Tongue (tissue), 3 donors: Measurements from ENCODE around the gene GPATCH1. TPM values are rescaled to one million over a fixed set of nuclear protein-coding genes. Genes with fewer than 3 reads are reported as not detected.
"Not testable (repeated sequence)": the region's sequence is repeated elsewhere in the genome, so short reads cannot be mapped to it uniquely, and the experiment has no call there.

Experiments
- DNase-seq: peaks from one replicate; pipeline ENCODE4 v3.0.0-alpha.2; 2015
- small RNA-seq: library from RNA; depleted of rRNA; stranded (forward); fragments of <200 nt; gene quantifications from one replicate; pipeline ENCODE3, GENCODE V24; 2014; ENCODE audit warnings: low replicate concordance
- total RNA-seq: library from RNA; depleted of rRNA; stranded (reverse); fragments of >200 nt; gene quantifications from one replicate; pipeline ENCODE4 v1.2.3, GENCODE V29; 2014

The GPATCH1 gene
- total RNA-seq, 1 donor from 2014 or later: 8.8 TPM

DNA sequence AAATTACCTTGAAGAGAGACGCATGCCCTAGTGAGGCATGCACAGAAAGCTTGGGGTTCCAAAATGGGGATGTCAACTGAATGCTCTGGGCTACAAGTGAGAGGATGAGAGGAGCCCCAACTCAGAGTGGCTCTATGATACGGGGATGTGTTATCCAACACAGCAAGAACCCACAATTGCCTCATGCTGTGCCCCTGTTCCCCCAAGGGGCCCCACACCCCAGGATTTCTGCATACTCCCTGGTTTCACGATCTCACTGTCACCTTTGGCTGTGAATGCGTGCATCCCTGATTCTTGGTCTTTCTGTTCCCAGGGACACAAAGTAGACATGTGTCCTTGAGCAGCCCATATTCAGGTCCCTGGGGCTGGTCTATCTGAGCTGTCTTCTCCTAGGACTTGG is 80.2 kb downstream of the GPATCH1 start:
- no peak for DNase-seq

DNA sequence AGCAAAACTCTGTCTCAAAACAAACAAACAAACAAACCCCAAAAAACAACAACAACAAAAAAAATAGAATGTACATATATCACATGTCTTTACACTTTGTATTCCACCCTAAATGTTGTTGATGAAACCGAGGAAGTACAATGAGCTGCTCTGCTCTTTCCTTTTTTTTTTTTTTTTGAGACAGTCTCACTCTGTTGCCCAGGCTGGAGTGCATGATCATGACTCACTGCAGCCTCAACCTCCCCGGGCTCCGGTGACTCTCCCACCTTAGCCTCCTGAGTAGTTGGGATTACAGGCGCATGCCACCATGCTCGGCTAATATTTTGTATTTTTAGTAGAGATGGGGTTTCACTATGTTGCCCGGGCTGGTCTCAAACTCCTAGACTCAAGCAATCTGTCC is 82.5 kb downstream of the GPATCH1 start:
- no peak for DNase-seq

DNA sequence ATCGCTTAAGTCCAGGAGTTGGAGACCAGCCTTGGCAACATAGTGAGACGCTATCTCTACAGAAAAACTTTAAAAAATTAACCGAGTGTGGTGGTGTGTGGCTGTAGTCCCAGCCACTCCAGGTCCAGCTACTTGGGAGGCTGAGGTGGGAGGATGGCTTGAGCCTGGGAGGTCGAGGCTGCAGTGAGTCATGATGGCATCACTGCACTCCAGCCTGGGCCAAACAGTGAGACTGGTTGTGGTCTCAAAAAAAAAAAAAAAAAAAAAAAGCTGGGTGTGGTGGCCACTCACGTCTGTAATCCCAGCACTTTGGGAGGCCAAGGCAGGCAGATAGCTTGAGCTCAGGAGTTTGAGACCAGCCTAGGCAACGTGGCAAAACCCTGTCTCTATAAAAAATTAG is 85.1 kb downstream of the GPATCH1 start:
- not testable (repeated sequence) for DNase-seq

DNA sequence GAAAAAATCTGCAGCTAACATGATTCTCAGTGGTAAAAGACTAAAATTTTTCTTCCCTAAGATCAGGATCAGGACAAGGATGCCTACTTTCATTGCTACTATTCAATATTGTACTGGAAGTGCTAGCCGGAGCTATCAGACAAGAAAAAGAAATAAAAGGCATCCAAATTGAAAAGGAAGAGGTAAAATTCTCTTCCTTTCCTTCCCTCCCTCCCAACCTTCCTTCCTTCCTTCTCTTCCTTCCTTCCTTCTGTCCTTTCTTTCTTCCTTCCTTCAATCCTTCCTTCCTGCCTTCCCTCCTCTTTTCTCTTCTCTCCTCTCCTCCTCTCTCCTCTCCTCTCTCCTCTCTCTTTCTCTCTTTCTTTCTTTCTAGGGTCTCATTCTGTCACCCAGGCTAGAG is 86.5 kb downstream of the GPATCH1 start:
- no peak for DNase-seq

DNA sequence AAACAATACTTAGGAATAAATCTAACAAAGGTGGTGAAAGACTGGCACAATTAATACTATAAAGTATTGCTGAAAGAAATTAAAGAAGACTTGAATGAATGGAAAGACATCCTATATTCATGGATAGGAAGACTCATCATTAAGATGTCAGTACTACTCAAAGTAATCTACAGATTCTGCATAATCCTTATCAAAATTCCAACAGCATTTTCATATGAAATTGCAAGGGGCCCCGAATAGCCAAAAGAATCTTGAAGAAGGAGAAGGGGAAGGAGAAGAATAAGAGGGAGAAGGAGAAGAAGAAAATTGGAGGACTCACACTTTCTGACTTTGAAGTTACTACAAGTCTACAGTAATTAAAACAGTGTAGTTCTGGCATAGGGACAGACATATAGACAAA is 87.5 kb downstream of the GPATCH1 start:
- no peak for DNase-seq

DNA sequence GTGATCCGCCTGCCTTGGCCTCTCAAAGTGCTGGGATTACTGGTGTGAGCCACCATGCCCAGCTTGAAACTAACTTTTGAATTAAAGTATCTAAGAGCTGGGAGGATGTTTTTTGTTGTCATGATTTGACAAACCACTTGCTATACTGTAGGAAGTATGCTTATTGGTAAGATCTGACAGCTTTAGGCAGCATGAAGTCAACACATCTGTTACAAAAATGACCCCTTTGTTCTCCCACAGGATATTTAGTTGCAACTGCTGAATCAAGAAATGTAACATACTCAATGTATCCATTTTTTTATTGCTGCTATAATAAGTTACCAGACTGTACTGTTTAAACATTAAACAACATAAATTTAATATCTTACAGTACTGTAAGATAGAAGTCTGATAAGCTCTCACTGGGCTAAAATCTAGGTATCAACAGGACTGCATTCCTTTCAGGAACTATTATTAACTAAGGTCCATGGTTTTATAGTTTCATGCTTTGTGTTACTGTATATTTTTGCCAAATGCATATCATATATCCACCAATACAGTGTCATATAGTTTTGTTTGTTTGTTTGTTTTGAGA is 90.3 kb downstream of the GPATCH1 start:
- DNase-seq: no peak

DNA sequence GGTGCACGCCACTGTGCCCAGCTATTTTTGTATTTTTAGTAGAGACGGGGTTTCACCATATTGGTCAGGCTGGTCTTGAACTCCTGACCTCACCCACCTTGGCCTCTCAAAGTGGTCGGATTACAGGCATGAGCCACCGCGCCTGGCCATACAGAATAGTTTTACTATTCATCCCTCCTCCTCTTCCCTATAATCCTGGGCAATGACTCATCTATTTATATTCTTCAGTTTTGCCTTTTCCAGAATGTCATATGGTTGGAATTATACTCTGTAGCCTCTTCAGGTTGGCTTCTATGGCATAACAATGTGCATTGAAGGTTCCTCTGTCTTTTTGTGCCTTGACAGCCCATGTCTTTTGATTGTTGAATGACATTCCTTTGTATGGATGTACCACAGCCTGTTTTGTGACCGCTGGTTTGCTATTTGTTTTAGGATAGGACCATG is 91.0 kb downstream of the GPATCH1 start:
- DNase-seq: no peak

DNA sequence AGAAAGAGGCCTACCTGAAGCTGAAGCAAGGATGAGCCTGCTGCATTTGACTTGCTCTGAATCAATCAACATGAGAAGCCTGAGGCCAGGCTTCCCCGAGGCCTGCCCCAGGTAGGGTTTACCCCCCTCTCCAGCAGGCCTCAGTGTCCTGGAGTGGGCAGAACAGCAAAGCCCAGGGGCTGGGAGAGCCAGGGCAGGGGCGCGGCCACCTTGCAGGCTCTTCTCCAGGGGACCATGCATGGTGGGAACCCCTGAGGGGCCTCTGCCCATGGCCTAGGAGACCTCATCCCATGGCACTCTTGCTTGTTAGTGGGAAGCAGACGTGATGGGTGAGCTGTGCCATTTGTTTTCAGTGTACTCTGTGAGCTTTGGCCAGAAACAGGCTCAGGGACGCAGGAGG is 93.2 kb downstream of the GPATCH1 start:
- no peak for DNase-seq

DNA sequence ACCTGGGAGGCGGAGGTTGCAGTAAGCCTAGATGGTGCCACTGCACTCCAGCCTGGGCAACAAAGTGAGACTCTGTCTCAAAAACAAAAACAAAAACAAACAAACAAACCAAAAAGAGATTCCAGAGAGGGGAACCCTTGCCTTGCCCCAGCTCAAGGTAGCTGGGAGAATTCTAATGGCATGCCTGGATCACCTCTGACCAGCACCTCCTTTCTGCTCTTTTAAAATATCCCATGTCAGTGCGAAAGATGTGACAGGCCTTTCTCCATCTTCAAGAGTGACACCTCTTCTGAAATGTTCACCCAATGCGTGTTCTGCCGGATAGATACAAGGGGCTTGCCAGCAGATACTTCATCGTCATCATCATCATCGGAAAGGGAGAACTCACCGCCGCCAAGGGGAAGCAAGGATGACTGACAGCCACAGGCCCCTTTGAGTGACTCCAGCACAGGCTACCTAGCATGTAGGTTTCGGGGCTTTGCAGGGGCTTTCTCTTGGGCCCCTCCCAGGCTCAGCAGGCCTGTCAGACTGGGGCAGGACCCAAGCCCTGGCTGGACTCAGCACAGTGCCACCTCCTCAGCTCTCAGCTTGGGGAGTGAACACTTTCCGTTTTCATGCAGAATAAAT is 94.3 kb downstream of the GPATCH1 start:
- DNase-seq: no peak

DNA sequence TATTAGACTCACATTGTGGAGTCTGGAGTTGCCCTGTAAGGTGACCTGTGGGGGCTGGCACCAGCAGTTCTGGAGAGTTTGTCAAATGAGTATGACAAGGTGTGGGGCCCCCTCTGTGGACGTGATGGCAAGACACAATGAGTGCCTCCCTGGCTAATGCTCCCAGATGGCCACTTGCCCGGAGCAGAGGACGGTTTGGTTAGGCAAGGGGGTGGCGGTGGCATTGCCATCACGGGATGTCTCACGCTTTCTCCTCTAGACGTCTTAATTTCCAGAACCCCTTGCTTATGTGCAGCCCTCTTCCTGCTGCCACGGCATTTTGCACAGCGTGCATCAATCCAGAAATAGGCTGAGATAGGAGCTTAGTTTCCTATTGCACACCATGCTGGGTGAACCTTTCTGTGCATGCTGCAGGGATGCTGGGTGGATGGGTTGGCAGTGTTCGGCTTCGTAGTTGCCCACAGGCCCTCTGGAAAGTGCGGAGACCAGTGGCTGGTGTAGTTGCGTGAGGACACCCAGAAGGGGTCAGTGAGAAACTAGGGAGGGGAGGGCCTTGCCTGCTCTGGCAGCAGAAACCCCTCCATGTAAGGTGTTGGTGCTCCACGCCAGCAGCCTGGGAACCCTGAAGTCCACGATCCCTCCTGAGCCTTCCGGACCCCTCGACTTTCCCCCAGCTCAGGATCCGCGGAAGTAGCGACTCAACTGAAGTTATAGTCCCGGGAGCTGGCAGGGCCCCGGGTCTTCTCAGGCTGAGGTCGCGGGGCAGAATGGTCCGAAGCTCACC is 95.1 kb downstream of the GPATCH1 start:
- peak; percentile 53 for DNase-seq

DNA sequence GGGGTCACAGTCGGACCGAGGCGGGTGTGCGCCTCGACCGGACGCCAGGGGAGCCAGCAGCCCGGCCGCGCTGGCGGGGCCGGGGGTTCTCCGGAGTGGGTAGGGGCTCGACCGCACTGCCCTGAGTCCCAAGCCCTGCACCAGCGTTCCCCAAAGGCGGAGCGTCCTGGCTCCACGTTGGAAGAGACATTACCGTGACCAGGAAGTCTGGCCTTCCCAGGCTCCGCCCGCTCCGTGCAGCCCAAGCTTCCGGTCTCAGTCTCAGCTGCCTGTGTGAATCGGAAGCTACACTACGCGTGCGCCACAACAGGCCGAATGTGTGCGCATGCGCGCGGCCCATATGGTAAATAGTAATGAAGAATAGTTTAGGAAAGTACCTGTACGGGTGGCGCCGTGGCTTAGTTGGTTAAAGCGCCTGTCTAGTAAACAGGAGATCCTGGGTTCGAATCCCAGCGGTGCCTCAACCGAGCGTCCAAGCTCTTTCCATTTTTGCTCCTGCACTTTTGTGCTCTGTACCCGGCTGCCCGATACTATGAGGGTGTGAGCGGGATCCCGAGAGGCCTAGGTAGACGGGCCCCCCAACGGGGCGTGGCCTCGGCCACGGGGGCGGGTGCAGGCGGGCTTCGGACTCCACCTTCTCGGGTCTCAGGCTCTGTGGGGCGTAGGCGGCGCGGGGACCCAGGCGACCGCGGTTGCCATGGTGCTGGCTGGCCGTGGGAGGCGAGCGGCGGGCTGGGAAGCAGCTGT is 95.9 kb downstream of the GPATCH1 start:
- DNase-seq: peak; percentile 99

DNA sequence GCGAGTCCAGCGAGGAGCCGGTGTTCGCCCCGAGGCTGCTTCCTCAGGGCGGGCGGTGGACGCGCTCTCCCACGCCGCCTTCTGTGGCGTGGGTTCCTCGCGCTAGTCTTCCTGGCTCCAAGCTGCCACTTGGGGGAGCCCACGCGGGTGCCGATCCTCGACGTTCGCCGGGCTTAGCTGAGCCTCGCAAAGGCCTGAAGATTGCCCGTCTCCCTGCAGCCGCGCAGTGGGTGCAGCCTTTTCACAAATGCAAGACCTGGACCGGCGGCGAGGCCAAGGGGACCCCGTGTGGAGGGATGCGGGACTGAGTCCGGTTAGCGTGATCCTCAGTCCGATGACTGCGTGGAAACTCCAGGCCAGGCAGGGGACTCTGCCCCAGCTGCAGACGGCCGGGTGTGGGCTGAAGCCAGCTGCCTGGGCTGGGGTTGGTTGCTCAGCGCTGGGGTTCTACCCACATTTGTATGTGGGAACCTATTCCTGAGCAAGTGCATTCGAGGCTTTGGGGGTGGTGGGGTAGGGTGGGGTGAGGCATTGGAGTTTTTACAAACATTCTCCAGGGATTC is 96.5 kb downstream of the GPATCH1 start:
- DNase-seq: no peak

Small RNA genes within 50 kb of the gene (small RNA-seq; reads per million reads assigned to genes)
- gene AC008521.1 (not detected), gene AC008521.2 (not detected)

Other genes with a start within 250 kb of the GPATCH1 start
- gene SLC7A9, start 211.4 kb upstream of the GPATCH1 start, total RNA-seq: not detected
- 15.4 TPM for gene CEP89, start 109.2 kb upstream of the GPATCH1 start, total RNA-seq
- gene FAAP24, start 108.9 kb upstream of the GPATCH1 start, total RNA-seq: 0.41 TPM
- gene RHPN2, start 16.3 kb upstream of the GPATCH1 start, total RNA-seq: 4.1 TPM
- gene WDR88, start 50.9 kb downstream of the GPATCH1 start, total RNA-seq: not detected
- gene LRP3, start 113.1 kb downstream of the GPATCH1 start, total RNA-seq: 24.4 TPM
- gene SLC7A10, start 144.7 kb downstream of the GPATCH1 start, total RNA-seq: 3.1 TPM
- gene CEBPA, start 221.4 kb downstream of the GPATCH1 start, total RNA-seq: 14.6 TPM